Cardiac septum (tissue), 1 donor: ENCODE results near the gene DNAL4. TPM values are rescaled to one million over a fixed set of nuclear protein-coding genes. Genes with fewer than 3 reads are reported as not detected.

Experiments used
- DNase-seq: peaks from one replicate; pipeline ENCODE4 v3.0.0-alpha.2; 2020; ENCODE audit warnings: low spot score
- intact Hi-C: fragments of 100-400 bp; cut with DNase I; formaldehyde crosslinking; loops from one replicate; pipeline ENCODE4 v1.14.0; 2022
- total RNA-seq: library from RNA; stranded (reverse); fragmentation: NEBNext Ultra II Directional; extraction: Animal tissue kit (Norgen Biotek cat#: 25700); gene quantifications from one replicate; pipeline ENCODE4 v1.2.1, GENCODE V29; 2021
- donor health status: DM: no; HTN: no; CAD: no.

Gene DNAL4
- total RNA-seq, 1 donor from 2014 or later: 8.1 TPM

- intact Hi-C loops: no loop called here
- DNase-seq: no peak
Observed at GRCh38 chr22:38792833-38793232, 1.1 kb downstream of the DNAL4 start.

GRCh38 chr22:38789606-38790005 lies 4.3 kb downstream of the DNAL4 start:
- intact Hi-C loops: loop anchor here (10.0 kb wide), 1 partner anchor 135 kb away; no protein-coding TSS in a partner anchor
- DNase-seq: no peak

DNA sequence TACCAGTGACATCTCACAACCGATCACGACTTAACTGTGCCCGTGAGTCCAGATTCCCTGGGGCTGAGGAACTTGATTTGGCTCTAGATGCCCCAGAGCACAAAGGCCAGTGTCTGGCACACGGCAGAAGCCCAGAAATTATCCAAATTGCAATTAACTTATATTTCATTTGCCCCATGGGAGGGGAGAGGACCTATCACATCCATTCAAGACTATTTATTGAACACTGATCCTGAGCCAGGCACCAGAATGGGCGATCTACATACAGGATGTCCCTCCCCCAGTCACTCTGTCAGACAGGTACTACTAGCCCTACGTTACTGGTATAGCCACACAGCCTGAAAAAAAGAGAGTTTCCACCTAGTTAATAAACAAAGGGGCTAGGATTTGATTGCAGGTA lies 5.1 kb downstream of the DNAL4 start:
- DNase-seq: no peak
- intact Hi-C loops: loop anchor here (10.0 kb wide), 1 partner anchor 136 kb away; no protein-coding TSS in a partner anchor

DNA sequence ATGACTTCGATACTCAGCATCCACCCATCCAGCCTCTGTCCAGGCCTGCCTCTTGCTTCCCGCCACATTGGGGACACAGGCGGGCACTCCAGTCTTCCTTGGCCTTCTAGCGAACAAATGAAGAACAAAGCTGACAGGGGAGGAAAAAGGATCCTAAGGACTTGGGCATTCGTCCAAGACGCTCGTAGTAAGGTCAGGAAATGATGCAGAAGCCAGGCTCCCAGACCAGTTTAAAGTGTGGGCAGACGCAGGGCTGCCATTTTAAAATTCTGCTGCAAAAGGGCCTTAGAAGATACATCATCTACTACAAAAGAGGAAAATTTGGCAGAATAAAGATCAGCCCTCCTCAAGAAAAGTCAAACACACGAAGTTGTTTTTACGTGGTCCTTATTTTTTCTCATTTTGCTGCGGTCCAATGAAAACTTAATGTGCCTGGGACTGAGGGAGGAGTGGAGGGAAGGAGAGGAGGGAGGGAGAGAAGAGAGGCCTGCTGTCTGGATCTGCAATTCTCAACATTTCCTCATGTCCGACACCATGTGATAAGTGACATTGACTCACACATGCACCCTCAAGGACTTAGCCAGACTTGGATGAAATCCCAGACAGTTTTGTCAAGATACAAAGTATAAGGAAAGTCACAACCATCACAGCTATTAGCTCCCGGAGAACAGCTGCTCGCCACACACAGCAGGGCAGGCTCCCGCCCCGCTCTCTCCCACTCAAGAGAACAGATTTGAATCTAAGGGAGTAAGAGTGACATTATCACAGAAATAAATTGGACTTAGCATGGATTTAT lies 5.7 kb downstream of the DNAL4 start:
- DNase-seq: no peak
- intact Hi-C loops: loop anchor here (10.0 kb wide), 1 partner anchor 137 kb away; no protein-coding TSS in a partner anchor

DNA sequence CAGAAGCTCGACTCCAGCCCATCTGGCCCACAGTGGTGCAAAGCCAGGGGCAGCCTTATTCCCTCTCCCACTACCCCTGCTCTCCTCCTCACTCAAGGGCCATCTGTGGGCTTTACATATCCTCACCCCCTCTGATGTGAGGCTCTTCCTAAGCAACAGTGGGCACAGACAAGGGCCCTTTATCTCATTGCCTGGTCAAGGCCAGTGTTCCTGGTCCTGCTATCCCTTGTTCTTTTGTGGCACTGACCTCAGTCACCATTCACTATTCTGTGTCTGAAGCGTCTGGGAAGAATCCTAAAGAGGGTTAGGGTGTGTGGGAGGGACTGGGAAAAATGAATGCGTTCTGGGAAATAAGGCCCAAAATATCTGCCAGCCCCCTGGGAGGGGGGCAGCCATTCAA lies 7.3 kb downstream of the DNAL4 start:
- intact Hi-C loops: loop anchor here (10.0 kb wide), 1 partner anchor 138 kb away; no protein-coding TSS in a partner anchor
- DNase-seq: no peak

DNA sequence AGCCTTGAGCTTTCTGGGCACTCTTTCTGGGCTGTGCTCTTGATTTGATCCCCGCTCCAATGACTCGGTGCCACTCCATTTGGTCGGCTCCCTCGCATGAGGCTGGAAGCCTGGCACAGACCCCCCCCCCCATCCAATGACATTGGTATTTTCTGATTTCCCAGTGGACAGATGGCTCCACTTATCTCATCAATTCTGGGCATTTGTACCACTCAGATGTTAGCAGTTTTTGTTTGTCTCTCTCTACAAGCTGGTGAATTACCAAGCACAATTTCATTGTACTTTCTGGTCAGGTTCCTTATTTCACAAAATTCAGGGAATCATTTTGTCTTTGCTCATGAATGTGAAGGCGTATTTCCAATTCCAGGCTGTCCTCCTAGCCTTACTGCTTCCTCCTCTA lies 9.1 kb downstream of the DNAL4 start:
- intact Hi-C loops: loop anchor here (10.0 kb wide), 1 partner anchor 140 kb away; no protein-coding TSS in a partner anchor
- no peak for DNase-seq

GRCh38 chr22:38784035-38784434 lies 9.9 kb downstream of the DNAL4 start:
- DNase-seq: no peak
- intact Hi-C loops: loop anchor here (10.0 kb wide), 1 partner anchor 141 kb away; no protein-coding TSS in a partner anchor

- intact Hi-C loops: loop anchor here (10.0 kb wide), 1 partner anchor 142 kb away; no protein-coding TSS in a partner anchor
- no peak for DNase-seq
Observed at GRCh38 chr22:38783095-38783615, 10.8 kb downstream of the DNAL4 start.

DNA sequence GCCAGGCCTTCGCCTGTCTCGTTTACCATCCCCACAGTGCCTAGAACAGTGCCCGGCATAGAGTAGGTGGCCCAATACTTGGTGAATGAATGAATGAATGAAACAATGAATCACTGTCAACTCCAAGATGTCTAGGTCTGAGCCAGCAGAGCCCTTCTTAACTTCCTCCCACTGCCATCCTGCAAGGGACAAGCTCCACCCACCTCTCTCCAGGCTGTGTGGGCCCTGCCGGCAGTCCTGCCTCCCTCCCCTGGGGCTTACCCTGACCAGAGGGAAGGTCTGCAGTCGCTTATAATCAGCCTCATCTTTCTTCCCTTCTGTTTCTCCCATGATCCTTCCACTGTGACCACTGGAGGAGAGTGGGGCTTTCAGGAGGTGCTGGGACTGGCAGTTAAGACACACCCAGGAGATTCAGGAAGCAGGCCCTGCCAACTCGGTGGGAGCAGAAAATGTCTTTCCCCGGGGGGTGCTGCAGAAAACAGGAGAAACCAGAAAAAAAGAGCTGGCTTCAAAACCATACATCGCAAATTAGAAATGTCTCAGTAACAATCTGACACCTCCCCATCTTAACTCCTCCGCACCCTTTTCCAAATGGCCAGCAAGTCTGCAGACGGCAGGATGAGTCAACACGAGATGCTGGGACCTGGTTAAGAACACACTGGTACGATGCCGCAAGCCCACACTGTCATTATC lies 11.4 kb downstream of the DNAL4 start:
- intact Hi-C loops: loop anchor here (10.0 kb wide), 1 partner anchor 142 kb away; no protein-coding TSS in a partner anchor

DNA sequence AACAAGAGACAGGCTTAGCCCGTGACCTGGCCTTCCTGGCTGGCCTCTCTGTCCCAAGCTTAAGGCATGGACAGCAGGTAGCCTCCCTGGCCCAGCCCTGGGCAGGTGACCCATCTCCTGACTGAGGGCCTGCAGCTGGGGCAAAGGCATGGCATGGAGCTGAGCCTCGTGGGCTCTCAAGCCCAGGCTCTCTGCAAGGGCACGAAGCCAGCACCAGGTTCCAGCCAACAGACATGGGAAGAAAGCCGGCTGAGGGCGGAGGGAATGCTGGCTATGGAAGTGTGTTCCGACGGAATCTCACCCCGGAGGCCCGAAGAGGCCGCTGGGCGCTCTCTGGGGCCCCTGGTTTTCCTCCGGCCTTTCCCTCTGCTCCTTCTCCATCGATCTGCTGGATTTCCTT lies 12.9 kb downstream of the DNAL4 start:
- DNase-seq: peak; percentile 84
- intact Hi-C loops: loop anchor here (10.0 kb wide), 1 partner anchor 144 kb away; no protein-coding TSS in a partner anchor

More for the DNA sequence above, 11.4 kb downstream of the DNAL4 start:
- no peak for DNase-seq

- intact Hi-C loops: loop anchor here (2.0 to 10.0 kb wide), 2 partner anchors 24 to 348 kb away; no protein-coding TSS in a partner anchor
- DNase-seq: no peak
Observed at GRCh38 chr22:38777087-38777671, 16.8 kb downstream of the DNAL4 start.

DNA sequence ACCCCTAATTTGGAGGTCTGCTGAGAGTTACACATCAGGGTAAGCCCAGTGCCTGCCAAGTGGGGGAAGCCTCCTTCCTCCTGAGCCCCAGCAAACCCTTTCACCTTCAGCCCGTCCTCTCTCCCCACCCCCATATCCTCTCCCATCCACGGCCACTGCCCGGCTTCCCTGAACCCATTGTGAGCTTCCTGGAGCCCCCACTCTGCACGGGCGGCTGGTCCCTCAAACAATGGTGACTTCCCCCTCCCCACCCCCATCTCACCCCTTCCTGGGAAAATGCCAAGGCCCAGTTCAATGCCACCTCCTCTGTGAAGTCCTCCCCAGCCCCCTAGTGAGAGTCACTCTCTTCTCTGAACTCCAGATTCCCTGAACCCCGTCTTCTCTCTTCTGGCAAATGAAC lies 17.9 kb downstream of the DNAL4 start:
- no peak for DNase-seq
- intact Hi-C loops: loop anchor here (2.0 to 10.0 kb wide), 2 partner anchors 25 to 349 kb away; no protein-coding TSS in a partner anchor

DNA sequence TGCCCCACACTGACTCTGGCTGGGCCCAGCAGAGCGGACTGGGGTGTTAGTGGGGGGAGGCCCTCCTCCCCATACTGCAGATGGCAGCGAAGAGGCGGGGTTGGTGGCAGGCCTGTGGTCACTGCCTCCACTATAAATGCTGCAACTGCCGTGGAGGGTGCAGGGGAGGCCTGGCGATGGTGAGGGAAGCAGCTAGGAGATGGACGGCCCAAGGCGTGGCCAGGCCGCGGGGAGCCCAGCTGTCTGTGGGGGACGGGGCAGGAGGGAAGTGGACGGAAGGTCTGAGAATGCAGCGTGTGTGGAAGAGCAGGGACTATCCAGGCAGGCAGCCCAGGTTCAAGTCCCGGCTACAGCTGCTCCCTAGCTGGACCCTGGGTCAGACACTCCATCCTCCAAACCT lies 18.3 kb downstream of the DNAL4 start:
- intact Hi-C loops: loop anchor here (2.0 to 10.0 kb wide), 2 partner anchors 25 to 349 kb away; no protein-coding TSS in a partner anchor
- DNase-seq: no peak

DNA sequence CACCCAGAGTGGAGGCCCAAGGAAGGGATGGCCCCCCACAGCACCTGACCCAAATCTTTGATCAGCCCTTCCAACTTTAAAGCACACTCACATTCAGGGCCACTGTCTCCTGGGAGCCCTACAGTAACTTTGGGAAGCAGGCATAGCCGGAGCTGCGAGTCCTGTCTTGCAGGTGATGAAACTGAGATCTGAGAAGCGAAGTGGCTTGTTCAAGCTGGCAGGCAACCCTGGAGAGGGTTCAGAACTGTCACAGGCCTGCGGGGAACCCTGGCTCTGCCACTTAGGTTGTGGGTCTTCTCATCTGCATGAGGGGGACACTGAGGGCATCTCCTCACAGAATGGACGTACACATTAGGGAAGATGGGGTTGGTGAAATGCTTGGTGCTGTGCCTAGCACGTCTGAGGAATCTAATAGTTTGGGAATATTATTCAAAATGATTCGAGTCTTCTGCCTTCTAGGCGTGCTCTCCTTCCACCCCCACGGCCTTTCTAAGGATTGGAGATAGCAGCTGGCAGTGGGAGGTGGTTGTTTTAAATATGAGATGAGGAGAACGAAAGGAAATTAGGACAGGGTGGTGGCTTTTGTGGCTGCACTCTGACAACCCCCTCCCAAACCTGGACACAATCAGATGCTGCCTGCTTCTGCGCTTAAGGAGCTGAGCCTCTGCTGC lies 19.3 kb downstream of the DNAL4 start:
- intact Hi-C loops: loop anchor here (10.0 kb wide), 1 partner anchor 350 kb away; no protein-coding TSS in a partner anchor
- DNase-seq: no peak

- DNase-seq: no peak
- intact Hi-C loops: loop anchor here (10.0 kb wide), 1 partner anchor 351 kb away; no protein-coding TSS in a partner anchor
Observed at GRCh38 chr22:38773363-38773946, 20.5 kb downstream of the DNAL4 start.

GRCh38 chr22:38772623-38772873 lies 21.4 kb downstream of the DNAL4 start:
- intact Hi-C loops: loop anchor here (10.0 kb wide), 1 partner anchor 352 kb away; no protein-coding TSS in a partner anchor
- DNase-seq: no peak

GRCh38 chr22:38770257-38770949 lies 23.5 kb downstream of the DNAL4 start:
- intact Hi-C loops: loop anchor here (10.0 kb wide), 1 partner anchor 354 kb away; no protein-coding TSS in a partner anchor
- no peak for DNase-seq

- intact Hi-C loops: loop anchor here (2.0 to 5.0 kb wide), 3 partner anchors 75 to 234 kb away; no protein-coding TSS in a partner anchor
- DNase-seq: no peak
Observed at GRCh38 chr22:38768036-38768435, 25.9 kb downstream of the DNAL4 start.
